H1 (cell line): ENCODE data around the gene DCTPP1. TPM values are rescaled to one million over a fixed set of nuclear protein-coding genes. Genes with fewer than 3 reads are reported as not detected.

ENCODE experiments used
- CTCF ChIA-PET: fragments of 300-600 bp; sonication (Branson Sonifier 250); formaldehyde crosslinking; loops from one replicate; lab custom pipeline; 2021; ENCODE audit not compliant: partially characterized antibody; lab: Charles Lee
- POLR2A ChIA-PET: fragments of 300-600 bp; sonication (Branson Sonifier 250); formaldehyde crosslinking; loops from one replicate; lab custom pipeline; 2021; ENCODE audit warnings: inconsistent platforms; ENCODE audit not compliant: partially characterized antibody; lab: Charles Lee
- DNase-seq, 2 experiments: peaks; one replicate each; pipeline versions ENCODE4 v3.0.0 to v3.0.0-alpha.2; 2010 to 2022; ENCODE audit warnings: low spot score in 2 of 2, low read depth in 1 of 2, mixed read lengths in 1 of 2
- FAIRE-seq: peaks from 2 replicates; lab custom pipeline; 2011; peaks lifted over from hg19 to GRCh38; lab: Jason Lieb, UNC
- H2AFZ ChIP-seq: 2 replicates; pipeline ENCODE4 v1.8.1; 2012; ENCODE audit warnings: low read length, inconsistent platforms
- H2AK5ac ChIP-seq: 2 replicates; pipeline ENCODE4 v1.6.1; 2013; ENCODE audit warnings: low read depth, low read length
- H2BK120ac ChIP-seq: replicated peaks from 2 replicates; pipeline ENCODE3; 2013; ENCODE audit warnings: low read depth, low read length, inconsistent platforms
- H2BK12ac ChIP-seq: 2 replicates; pipeline ENCODE4 v1.6.1; 2013; ENCODE audit warnings: low read depth, low read length
- H2BK15ac ChIP-seq: 2 replicates; pipeline ENCODE4 v1.6.1; 2013; ENCODE audit warnings: low read length
- H2BK20ac ChIP-seq: 2 replicates; pipeline ENCODE4 v1.6.1; 2013; ENCODE audit warnings: low read length
- H2BK5ac ChIP-seq: 2 replicates; pipeline ENCODE4 v1.6.1; 2013; ENCODE audit warnings: low read depth, low read length
- H3K14ac ChIP-seq: 2 replicates; pipeline ENCODE4 v1.6.1; 2013; ENCODE audit warnings: inconsistent platforms; ENCODE audit not compliant: insufficient read length
- H3K18ac ChIP-seq: 2 replicates; pipeline ENCODE4 v1.6.1; 2013; ENCODE audit warnings: low read length; ENCODE audit errors: extremely low read depth
- H3K23ac ChIP-seq: 2 replicates; pipeline ENCODE4 v1.6.1; 2013; ENCODE audit warnings: inconsistent platforms; ENCODE audit not compliant: insufficient read length
- H3K23me2 ChIP-seq: 2 replicates; pipeline ENCODE4 v1.6.1; 2013; ENCODE audit warnings: low read depth, low read length
- H3K27ac ChIP-seq: 2 replicates; pipeline ENCODE4 v1.6.1; 2011; ENCODE audit warnings: low read depth, low read length, inconsistent platforms
- H3K27me3 ChIP-seq, 4 experiments: replicated peaks in 1 of 4; 1 replicate in 1 of 4; 2 replicates in 3 of 4; pipeline versions ENCODE4 v1.6.1 to v1.8.1; 2011 to 2013; ENCODE audit warnings: low read length in 3 of 4, mild to moderate bottlenecking in 3 of 4, inconsistent platforms in 2 of 4, mixed read lengths in 2 of 4, moderate library complexity in 1 of 4; ENCODE audit not compliant: control insufficient read depth in 3 of 4, insufficient read depth in 3 of 4; ENCODE audit errors: extremely low read depth in 1 of 4
- H3K36me3 ChIP-seq, 4 experiments: 2 replicates each; pipeline versions ENCODE4 v1.6.1 to v1.8.1; 2011 to 2013; ENCODE audit warnings: mild to moderate bottlenecking in 4 of 4, low read length in 3 of 4, moderate library complexity in 2 of 4, control low read depth in 1 of 4, inconsistent platforms in 1 of 4; ENCODE audit not compliant: insufficient read depth in 4 of 4, control insufficient read depth in 2 of 4
- H3K4ac ChIP-seq: replicated peaks from 2 replicates; pipeline ENCODE3; 2013; ENCODE audit warnings: low read length, low read depth, mixed read lengths, inconsistent platforms; ENCODE audit not compliant: insufficient read length
- H3K4me1 ChIP-seq, 4 experiments: replicated peaks in 1 of 4; 1 replicate in 1 of 4; 2 replicates in 3 of 4; pipeline versions ENCODE4 v1.6.1 to v1.8.1; 2011 to 2013; ENCODE audit warnings: low read length in 3 of 4, inconsistent platforms in 2 of 4, mixed read lengths in 1 of 4; ENCODE audit not compliant: insufficient read depth in 4 of 4, control insufficient read depth in 3 of 4
- H3K4me2 ChIP-seq, 2 experiments: 2 replicates each; pipeline versions ENCODE4 v1.6.1 to v1.8.1; 2011 to 2013; ENCODE audit warnings: low read depth in 2 of 2, low read length in 2 of 2, control low read depth in 1 of 2, inconsistent platforms in 1 of 2, mild to moderate bottlenecking in 1 of 2; ENCODE audit not compliant: insufficient read depth in 1 of 2
- H3K4me3 ChIP-seq, 4 experiments: fragments of 200-600, 300-600 bp in 1 of 4; sonication (generic), shearing (Covaris generic), sonication (Bioruptor Twin) in 1 of 4; 2 replicates each; pipeline versions ENCODE4 v1.5.1 to v1.8.1; 2011 to 2016; ENCODE audit warnings: low read length in 4 of 4, low read depth in 3 of 4, control low read depth in 2 of 4, inconsistent platforms in 2 of 4, mild to moderate bottlenecking in 2 of 4, mixed read lengths in 1 of 4, moderate library complexity in 1 of 4; ENCODE audit not compliant: insufficient read depth in 2 of 4; ENCODE audit errors: extremely low read depth in 1 of 4
- H3K56ac ChIP-seq: replicated peaks from 2 replicates; pipeline ENCODE3; 2013; ENCODE audit warnings: low read depth, mild to moderate bottlenecking, mixed read lengths, low read length, inconsistent platforms; ENCODE audit not compliant: insufficient read length
- H3K79me1 ChIP-seq: 2 replicates; pipeline ENCODE4 v1.6.1; 2013; ENCODE audit warnings: low read depth, low read length, control low read depth
- H3K79me2 ChIP-seq, 2 experiments: 2 replicates each; pipeline versions ENCODE4 v1.6.1 to v1.8.1; 2012 to 2013; ENCODE audit warnings: low read length in 2 of 2, mild to moderate bottlenecking in 2 of 2, inconsistent platforms in 1 of 2; ENCODE audit not compliant: insufficient read depth in 2 of 2, control insufficient read depth in 1 of 2
- H3K9ac ChIP-seq, 4 experiments: replicated peaks in 1 of 4; 1 replicate in 1 of 4; 2 replicates in 3 of 4; pipeline versions ENCODE4 v1.6.1 to v1.8.1; 2011 to 2013; ENCODE audit warnings: low read depth in 3 of 4, low read length in 3 of 4, control low read depth in 2 of 4, mild to moderate bottlenecking in 2 of 4, moderate library complexity in 2 of 4, inconsistent platforms in 1 of 4; ENCODE audit errors: extremely low read depth in 1 of 4
- H3K9me3 ChIP-seq, 2 experiments: 2 replicates each; pipeline versions ENCODE4 v1.6.1 to v1.8.1; 2012 to 2013; ENCODE audit warnings: mild to moderate bottlenecking in 2 of 2, moderate library complexity in 2 of 2, control low read depth in 1 of 2, inconsistent platforms in 1 of 2, low read depth in 1 of 2, low read length in 1 of 2, mixed read lengths in 1 of 2; ENCODE audit not compliant: insufficient read depth in 2 of 2
- H4K20me1 ChIP-seq, 2 experiments: replicated peaks in 1 of 2; 2 replicates each; pipeline versions ENCODE3 to v1.8.1; 2011 to 2013; ENCODE audit warnings: inconsistent platforms in 2 of 2, low read length in 2 of 2, mild to moderate bottlenecking in 1 of 2; ENCODE audit not compliant: insufficient read depth in 2 of 2, control insufficient read depth in 1 of 2
- H4K5ac ChIP-seq: 2 replicates; pipeline ENCODE4 v1.6.1; 2013; ENCODE audit warnings: low read length, low read depth, mixed read lengths, inconsistent platforms; ENCODE audit not compliant: insufficient read length
- H4K8ac ChIP-seq: 2 replicates; pipeline ENCODE4 v1.8.0; 2013; ENCODE audit warnings: mild to moderate bottlenecking, moderate library complexity, low read length, inconsistent platforms; ENCODE audit not compliant: insufficient read depth; ENCODE audit errors: extremely low read depth
- H4K91ac ChIP-seq: replicated peaks from 2 replicates; pipeline ENCODE3; 2013; ENCODE audit warnings: low read length, mixed read lengths, inconsistent platforms; ENCODE audit not compliant: insufficient read length
- ASH2L ChIP-seq: fragments of 200-600, 300-600 bp; sonication (generic); IDR thresholded peaks from one replicate; pipeline ENCODE4 v1.7.1; 2017; ENCODE audit warnings: low read length
- CBX5 ChIP-seq: fragments of 300-800, 300-1000 bp; sonication (generic); IDR thresholded peaks from 2 replicates; pipeline ENCODE4 v1.7.1; 2016; ENCODE audit warnings: antibody characterized with exemption, low read length, low read depth
- E2F6 ChIP-seq: IDR thresholded peaks from 2 replicates; pipeline ENCODE4 v1.6.1; 2012; ENCODE audit warnings: inconsistent platforms
- MAX ChIP-seq: IDR thresholded peaks from 2 replicates; pipeline ENCODE4 v1.6.1; 2012; ENCODE audit warnings: inconsistent platforms
- POU5F1 ChIP-seq: IDR thresholded peaks from 2 replicates; pipeline ENCODE4 v1.6.1; 2011; ENCODE audit warnings: low read depth, mild to moderate bottlenecking, low read length, moderate library complexity
- RAD21 ChIP-seq, 2 experiments: IDR thresholded peaks in 1 of 2; conservative IDR thresholded peaks in 1 of 2; 2 replicates each; pipeline ENCODE4 v1.6.1; 2011; ENCODE audit warnings: low read depth in 2 of 2, low read length in 2 of 2, improper control_type of control experiment in 1 of 2, inconsistent platforms in 1 of 2, mild to moderate bottlenecking in 1 of 2, moderate library complexity in 1 of 2
- RNF2 ChIP-seq: fragments of 200-900, 300-1000 bp; sonication (generic); IDR thresholded peaks from 2 replicates; pipeline ENCODE4 v1.7.1; 2016; ENCODE audit warnings: borderline replicate concordance, low read depth, mild to moderate bottlenecking, antibody characterized with exemption, low read length; ENCODE audit not compliant: poor library complexity, severe bottlenecking; ENCODE audit errors: missing control alignments
- SIRT6 ChIP-seq: IDR thresholded peaks from one replicate; pipeline ENCODE4 v1.7.1; 2012; ENCODE audit warnings: low read length, inconsistent platforms
- ZNF274 ChIP-seq: IDR thresholded peaks from 2 replicates; pipeline ENCODE4 v1.7.0; 2012; ENCODE audit warnings: low read length, borderline replicate concordance; ENCODE audit errors: extremely low read depth
- WGBS, 2 experiments: shearing (Covaris generic) in 1 of 2; methylation state at CpG; one replicate each; pipeline versions ENCODE4 v1.1.6 to v1.1.7; 2013 to 2015; ENCODE audit warnings: low lambda C conversion rate in 2 of 2, mixed read lengths in 2 of 2, inconsistent platforms in 1 of 2, low coverage in 1 of 2, missing lambda C conversion rate in 1 of 2; ENCODE audit not compliant: insufficient replicate concordance in 2 of 2, insufficient coverage in 1 of 2, insufficient read length in 1 of 2; ENCODE audit errors: extremely low coverage in 1 of 2, missing lambda C conversion rate in 1 of 2; 5-methylcytosine and 5-hydroxymethylcytosine counted together
- polyA plus RNA-seq, 7 experiments: library from polyadenylated mRNA; depleted of rRNA in 3 of 7; stranded (reverse) in 5 of 7; unstranded in 2 of 7; fragments of >200 nt in 5 of 7; fragments of 200-250 nt in 2 of 7; gene quantifications; 1 replicate in 5 of 7; 2 replicates in 1 of 7; 4 replicates in 1 of 7; pipeline versions ENCODE4 v1.2.1 to v1.2.3, GENCODE V29; 2011 to 2013; ENCODE audit warnings: missing spikeins in 2 of 7, mixed read lengths in 2 of 7
- total RNA-seq: library from RNA; stranded (reverse); fragmentation: NEBNext Ultra II Directional; extraction: Animal tissue kit (Norgen Biotek cat#: 25700); gene quantifications from 2 replicates; pipeline ENCODE4 v1.2.1, GENCODE V29; 2021

Gene DCTPP1
- total and polyA plus RNA-seq, 2 of the 8 experiments (the other 6 are each of a cell fraction or from before 2014, with no cell fraction given) = 94.5 to 103 TPM

- peaks cover 0 to 3% (median 0%) of the 10 kb centered on the region in 4 experiments; a peak in 1 of 7 replicates for H3K4me1 ChIP-seq
- H2BK5ac ChIP-seq = no peak overlapping the region
- ChIA-PET CTCF (interaction anchor here (0.7 to 1.0 kb wide), 3 partner anchors 28 to 138 kb away, joined by 3 to 5 read pairs (median 3); no protein-coding TSS in a partner anchor), POLR2A (interaction anchor here (0.6 kb wide), 1 partner anchor 18 kb away, joined by 5 read pairs; no protein-coding TSS in a partner anchor)
- H3K79me1 ChIP-seq = no peaks in the 10 kb centered on the region
- no peak overlapping the region for H3K27ac ChIP-seq
- H2BK15ac ChIP-seq = no peak overlapping the region
- H2AFZ ChIP-seq = no peak overlapping the region
- H4K5ac ChIP-seq = no peak overlapping the region
- FAIRE-seq (no peak), DNase-seq (no peak)
- no peaks in the 10 kb centered on the region for H3K36me3 ChIP-seq
- H3K27me3 ChIP-seq = peaks cover 0 to 2% (median 0%) of the 10 kb centered on the region in 4 experiments; a peak in 1 of 7 replicates
- 85% methylated on average over 3 of the region's 3 CpGs; no CpG with 5 or more reads in 1 of the 2 experiments for WGBS, 2 experiments
- H4K20me1 ChIP-seq = no peaks in the 10 kb centered on the region
- no peak overlapping the region for H3K9ac ChIP-seq
- H3K23me2 ChIP-seq = no peaks in the 10 kb centered on the region
- H2BK20ac ChIP-seq = no peak overlapping the region
- H3K4me2 ChIP-seq = no peak overlapping the region
- no peak overlapping the region for H2BK12ac ChIP-seq
- no peak overlapping the region for H3K23ac ChIP-seq
- TF ChIP-seq RAD21 (IDR thresholded peaks at IDR 0.05 in 1 of 2, conservative IDR thresholded peaks at IDR 0.05 in 1 of 2; ENCODE audit: low read depth in 2 of 2, low read length in 2 of 2) (no peak), ASH2L (no peak), RNF2 (no peak), SIRT6 (no peak), ZNF274 (no peak), E2F6 (no peak), POU5F1 (no peak), MAX (no peak), CBX5 (no peak)
- no peak overlapping the region for H3K4me3 ChIP-seq
- H4K8ac ChIP-seq = no peak overlapping the region
- H4K91ac ChIP-seq = no peak overlapping the region
- no peak overlapping the region for H2AK5ac ChIP-seq
- no peak overlapping the region for H3K18ac ChIP-seq
- no peak overlapping the region for H3K4ac ChIP-seq
- H3K56ac ChIP-seq = no peak overlapping the region
- no peak overlapping the region for H2BK120ac ChIP-seq
- no peaks in the 10 kb centered on the region for H3K79me2 ChIP-seq
- no peaks in the 10 kb centered on the region for H3K9me3 ChIP-seq
- no peak overlapping the region for H3K14ac ChIP-seq
Measured at GRCh38 chr16:30476991-30477390, 47.2 kb upstream of the DCTPP1 start.
